ENCODE data around the gene OTULIN.

The OTULIN gene

DNA sequence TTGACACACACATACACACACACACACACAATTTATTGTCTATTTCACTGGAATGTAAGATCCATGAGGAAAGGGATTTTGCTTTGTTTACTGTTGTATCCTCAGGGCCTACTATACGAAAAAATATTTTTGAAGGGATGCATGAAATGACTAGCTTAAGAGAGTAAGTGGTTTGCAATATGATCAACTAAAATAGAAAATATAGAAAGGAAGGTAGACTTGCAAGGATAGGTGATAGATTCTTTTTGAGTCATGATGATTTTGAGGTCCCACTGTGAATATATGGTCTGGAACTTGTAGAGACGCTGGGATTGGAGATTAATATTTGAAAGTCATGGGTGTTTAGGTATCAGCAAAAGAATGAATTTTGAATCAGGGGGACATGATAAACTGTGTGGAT is 28.9 kb upstream of the OTULIN start:
- H3K36me3 ChIP-seq, result no peaks in the 10 kb centered on the region
- H3K4me1 ChIP-seq, result no peaks in the 10 kb centered on the region
- H3K4me3 ChIP-seq (ENCODE audit: low read depth, low read length), result no peak overlapping the region
- TF ChIP-seq, protein P1, sequence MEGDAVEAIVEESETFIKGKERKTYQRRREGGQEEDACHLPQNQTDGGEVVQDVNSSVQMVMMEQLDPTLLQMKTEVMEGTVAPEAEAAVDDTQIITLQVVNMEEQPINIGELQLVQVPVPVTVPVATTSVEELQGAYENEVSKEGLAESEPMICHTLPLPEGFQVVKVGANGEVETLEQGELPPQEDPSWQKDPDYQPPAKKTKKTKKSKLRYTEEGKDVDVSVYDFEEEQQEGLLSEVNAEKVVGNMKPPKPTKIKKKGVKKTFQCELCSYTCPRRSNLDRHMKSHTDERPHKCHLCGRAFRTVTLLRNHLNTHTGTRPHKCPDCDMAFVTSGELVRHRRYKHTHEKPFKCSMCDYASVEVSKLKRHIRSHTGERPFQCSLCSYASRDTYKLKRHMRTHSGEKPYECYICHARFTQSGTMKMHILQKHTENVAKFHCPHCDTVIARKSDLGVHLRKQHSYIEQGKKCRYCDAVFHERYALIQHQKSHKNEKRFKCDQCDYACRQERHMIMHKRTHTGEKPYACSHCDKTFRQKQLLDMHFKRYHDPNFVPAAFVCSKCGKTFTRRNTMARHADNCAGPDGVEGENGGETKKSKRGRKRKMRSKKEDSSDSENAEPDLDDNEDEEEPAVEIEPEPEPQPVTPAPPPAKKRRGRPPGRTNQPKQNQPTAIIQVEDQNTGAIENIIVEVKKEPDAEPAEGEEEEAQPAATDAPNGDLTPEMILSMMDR (IDR thresholded peaks at IDR 0.05; ENCODE audit: low read depth, low read length), result no peak
- no peaks in the 10 kb centered on the region for H3K9me3 ChIP-seq
- no peak for DNase-seq
- H3K27me3 ChIP-seq, result no peaks in the 10 kb centered on the region

GRCh38 chr5:14640765-14641164 is 23.8 kb upstream of the OTULIN start:
- DNase-seq, result no peak
- Histone ChIP-seq H3K27me3 (no peaks in the 10 kb centered on the region), H3K4me3 (ENCODE audit: low read depth, low read length) (no peak overlapping the region), H3K4me1 (no peaks in the 10 kb centered on the region), H3K9me3 (no peaks in the 10 kb centered on the region), H3K36me3 (no peaks in the 10 kb centered on the region)
- TF ChIP-seq, protein P1 (IDR thresholded peaks at IDR 0.05; ENCODE audit: low read depth, low read length), result no peak

DNA sequence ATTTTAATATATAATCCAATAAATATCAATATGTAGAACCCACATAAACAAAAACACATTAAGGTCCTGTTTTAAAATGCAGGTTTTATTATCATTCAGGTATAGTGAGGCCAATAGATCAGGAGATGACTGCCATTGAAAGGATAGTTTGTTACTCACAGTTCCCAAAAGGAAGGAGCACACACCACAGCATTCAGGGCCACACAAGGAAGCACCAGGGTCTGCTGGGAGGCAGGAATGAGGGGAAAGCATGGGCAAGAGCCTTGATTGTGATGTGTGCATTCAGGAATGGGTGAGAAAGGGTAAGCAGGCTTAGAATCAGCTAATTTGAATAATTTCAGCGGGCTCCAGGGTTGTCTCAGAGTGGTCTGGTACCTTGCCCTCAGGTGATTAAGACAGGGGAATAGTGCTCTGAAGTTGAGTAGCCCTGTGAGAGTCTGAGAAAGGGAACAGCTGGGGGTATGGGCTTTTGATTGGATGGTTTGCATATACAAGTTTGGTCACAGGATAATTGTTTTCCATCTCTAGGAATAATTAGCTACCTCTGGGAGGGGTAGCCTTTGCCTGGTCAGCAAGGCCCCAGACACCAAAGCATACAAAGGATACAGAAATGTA is 19.8 kb upstream of the OTULIN start:
- H3K4me1 ChIP-seq, result no peaks in the 10 kb centered on the region; the same call in 1 of the 2 replicates
- no peaks in the 10 kb centered on the region for H3K27me3 ChIP-seq
- H3K9me3 ChIP-seq, result no peaks in the 10 kb centered on the region
- no peaks in the 10 kb centered on the region for H3K36me3 ChIP-seq
- H3K4me3 ChIP-seq (ENCODE audit: low read depth, low read length), result no peak overlapping the region
- TF ChIP-seq, protein P1 (IDR thresholded peaks at IDR 0.05; ENCODE audit: low read depth, low read length), result no peak
- DNase-seq, result no peak

GRCh38 chr5:14650052-14650451 is 14.5 kb upstream of the OTULIN start:
- DNase-seq, result no peak
- Histone ChIP-seq H3K4me3 (ENCODE audit: low read depth, low read length) (no peak overlapping the region), H3K27me3 (no peaks in the 10 kb centered on the region), H3K4me1 (no peaks in the 10 kb centered on the region; the same call in 1 of the 2 replicates), H3K9me3 (no peaks in the 10 kb centered on the region), H3K36me3 (no peaks in the 10 kb centered on the region)
- TF ChIP-seq, protein P1 (IDR thresholded peaks at IDR 0.05; ENCODE audit: low read depth, low read length), result no peak

GRCh38 chr5:14655146-14655741 is 9.3 kb upstream of the OTULIN start:
- no peaks in the 10 kb centered on the region for H3K27me3 ChIP-seq
- H3K4me1 ChIP-seq, result no peaks in the 10 kb centered on the region
- no peaks in the 10 kb centered on the region for H3K36me3 ChIP-seq
- TF ChIP-seq, protein P1 (IDR thresholded peaks at IDR 0.05; ENCODE audit: low read depth, low read length), result no peak
- no peak overlapping the region for H3K4me3 ChIP-seq (ENCODE audit: low read depth, low read length)
- no peaks in the 10 kb centered on the region for H3K9me3 ChIP-seq
- DNase-seq, result no peak

GRCh38 chr5:14656898-14657297 is 7.6 kb upstream of the OTULIN start:
- TF ChIP-seq, protein P1 (IDR thresholded peaks at IDR 0.05; ENCODE audit: low read depth, low read length), result no peak
- no peak for DNase-seq
- H3K36me3 ChIP-seq, result no peaks in the 10 kb centered on the region
- no peaks in the 10 kb centered on the region for H3K27me3 ChIP-seq
- H3K4me3 ChIP-seq (ENCODE audit: low read depth, low read length), result no peak overlapping the region
- no peaks in the 10 kb centered on the region for H3K9me3 ChIP-seq
- no peaks in the 10 kb centered on the region for H3K4me1 ChIP-seq

Data from BE2C (cell line).